K562 (cell line): ENCODE measurements around the gene PARD3. TPM values are rescaled to one million over a fixed set of nuclear protein-coding genes. Genes with fewer than 3 reads are reported as not detected.
A peak's percentile ranks its signal among the peaks of the same experiment; 100 is the strongest.

Experiments used
- ATAC-seq: fragments of 200-7000 bp; cut with Tn5 transposase; 3 replicates; pipeline ENCODE4 v1.9.1; 2020; ENCODE audit warnings: moderate library complexity
- BruUV-seq: library from RNA; stranded (reverse); fragments of 400-500 nt; replicated peaks from 2 replicates; lab custom pipeline; 2021; lab: Mats Ljungman, UMichigan
- CTCF ChIA-PET: fragments of 300-600 bp; formaldehyde crosslinking; extraction: SDS; loops from one replicate; lab custom pipeline; 2021; ENCODE audit warnings: low intra/inter-chr PET ratio; lab: Yijun Ruan, JAX
- POLR2A ChIA-PET: fragments of 300-600, 350-650 bp; sonication (Branson Sonifier 250); formaldehyde crosslinking; extraction: SDS; loops from one replicate; lab custom pipeline; 2021; ENCODE audit warnings: antibody characterized with exemption, inconsistent platforms; lab: Yijun Ruan, JAX
- DNase-seq, 4 experiments: peaks; one replicate each; pipeline versions ENCODE4 v3.0.0 to v3.0.0-alpha.2; 2011 to 2018; ENCODE audit warnings: low spot score in 3 of 4, mixed read lengths in 3 of 4; ENCODE audit errors: extremely low read depth in 1 of 4
- FAIRE-seq: peaks from 2 replicates; lab custom pipeline; 2011; peaks lifted over from hg19 to GRCh38; lab: Jason Lieb, UNC
- H2AFZ ChIP-seq: 2 replicates; pipeline ENCODE4 v1.6.0; 2011; ENCODE audit warnings: low read depth, low read length, control low read depth, inconsistent platforms
- H3K27ac ChIP-seq: fragments of 200-600 bp; 3 replicates; pipeline ENCODE4 v1.8.0; 2011; ENCODE audit warnings: low read depth, mild to moderate bottlenecking, control low read depth, inconsistent platforms, low read length, moderate library complexity, mixed read lengths; ENCODE audit errors: extremely low read depth
- H3K27me3 ChIP-seq, 2 experiments: fragments of 300-600 bp in 1 of 2; 2 replicates in 1 of 2; 3 replicates in 1 of 2; pipeline versions ENCODE4 v1.6.0 to v1.8.0; 2011; ENCODE audit warnings: inconsistent platforms in 2 of 2, low read length in 2 of 2, mild to moderate bottlenecking in 1 of 2, mixed read lengths in 1 of 2, moderate library complexity in 1 of 2; ENCODE audit not compliant: control insufficient read depth in 2 of 2, insufficient read depth in 2 of 2
- H3K36me3 ChIP-seq: fragments of 300-600 bp; 3 replicates; pipeline ENCODE4 v1.8.0; 2011; ENCODE audit warnings: mild to moderate bottlenecking, low read length, inconsistent platforms; ENCODE audit not compliant: control insufficient read depth, insufficient read depth
- H3K4me1 ChIP-seq, 2 experiments: fragments of 200-600 bp in 1 of 2; replicated peaks in 1 of 2; 2 replicates in 1 of 2; 3 replicates in 1 of 2; pipeline versions ENCODE4 v1.5.1 to v1.8.0; 2011; ENCODE audit warnings: inconsistent platforms in 2 of 2, low read length in 2 of 2, mild to moderate bottlenecking in 1 of 2, mixed read lengths in 1 of 2, moderate library complexity in 1 of 2; ENCODE audit not compliant: control insufficient read depth in 2 of 2, insufficient read depth in 2 of 2
- H3K4me2 ChIP-seq: 2 replicates; pipeline ENCODE4 v1.6.1; 2011; ENCODE audit warnings: low read length, control low read depth, inconsistent platforms, mixed read lengths; ENCODE audit not compliant: insufficient read depth
- H3K4me3 ChIP-seq: fragments of 200-600 bp; sonication (generic), shearing (Covaris generic); 2 replicates; pipeline ENCODE4 v1.5.1; 2016; ENCODE audit warnings: control low read depth, inconsistent platforms
- H3K79me2 ChIP-seq: fragments of 200-600 bp; 3 replicates; pipeline ENCODE4 v1.8.0; 2011; ENCODE audit warnings: low read length, inconsistent platforms; ENCODE audit not compliant: control insufficient read depth, insufficient read depth
- H3K9ac ChIP-seq, 2 experiments: 2 replicates each; pipeline versions ENCODE4 v1.6.0 to v1.6.1; 2011; ENCODE audit warnings: low read depth in 2 of 2, low read length in 2 of 2, control low read depth in 1 of 2, inconsistent platforms in 1 of 2, mild to moderate bottlenecking in 1 of 2, mixed read lengths in 1 of 2; ENCODE audit not compliant: insufficient read depth in 1 of 2
- H3K9me1 ChIP-seq: one replicate; pipeline ENCODE4 v1.6.0; 2011; ENCODE audit warnings: inconsistent platforms, mild to moderate bottlenecking, low read length, moderate library complexity; ENCODE audit not compliant: control insufficient read depth, insufficient read depth
- H3K9me3 ChIP-seq: replicated peaks from 2 replicates; pipeline ENCODE4 v1.5.1; 2011; ENCODE audit warnings: low read depth, low read length, inconsistent platforms; ENCODE audit not compliant: control insufficient read depth, insufficient read depth
- H4K20me1 ChIP-seq: replicated peaks from 2 replicates; pipeline ENCODE4 v1.6.1; 2011; ENCODE audit warnings: low read length, inconsistent platforms, mixed read lengths; ENCODE audit not compliant: control insufficient read depth, insufficient read depth
- CXXC5 ChIP-seq: fragments of 250-450 bp; sonication (Bioruptor Pico); IDR thresholded peaks from 2 replicates; pipeline ENCODE4 v1.8.0; 2022; ENCODE audit warnings: inconsistent platforms, mild to moderate bottlenecking, moderate library complexity
- GTF2E2 ChIP-seq: fragments of 200-800 bp; sonication (Bioruptor generic); IDR thresholded peaks from 2 replicates; pipeline ENCODE4 v1.6.1; 2016; ENCODE audit warnings: missing genetic modification characterization, missing compliant biosample characterization
- MCM3 ChIP-seq: fragments of 450-650 bp; IDR thresholded peaks from 2 replicates; pipeline ENCODE4 v1.6.1; 2016
- NFYB ChIP-seq: IDR thresholded peaks from 2 replicates; pipeline ENCODE4 v1.6.1; 2011; ENCODE audit warnings: mild to moderate bottlenecking, moderate library complexity; ENCODE audit not compliant: insufficient read length; ENCODE audit errors: extremely low read depth
- NONO ChIP-seq, 2 experiments: fragments of 200-400 bp in 1 of 2; fragments of 450-650 bp in 1 of 2; formaldehyde crosslinking in 1 of 2; IDR thresholded peaks; 2 replicates each; pipeline ENCODE4 v1.6.1; 2017; ENCODE audit warnings: low read depth in 2 of 2, mild to moderate bottlenecking in 2 of 2, moderate library complexity in 2 of 2, low read length in 1 of 2
- PHTF2 ChIP-seq: fragments of 250-450 bp; sonication (Bioruptor Pico); IDR thresholded peaks from 2 replicates; pipeline ENCODE4 v1.5.0; 2021; ENCODE audit warnings: mild to moderate bottlenecking
- POLR2G ChIP-seq: fragments of 200-400 bp; formaldehyde crosslinking; IDR thresholded peaks from 2 replicates; pipeline ENCODE4 v1.6.1; 2017; ENCODE audit warnings: low read depth, mild to moderate bottlenecking, antibody characterized with exemption, low read length, moderate library complexity
- SMAD4 ChIP-seq: fragments of 250-450 bp; sonication (Bioruptor Pico); conservative IDR thresholded peaks from 2 replicates; pipeline ENCODE4 v1.8.0; 2021; ENCODE audit warnings: inconsistent platforms, mild to moderate bottlenecking, moderate library complexity
- SP1 ChIP-seq: sonication (generic); formaldehyde crosslinking; IDR thresholded peaks from 2 replicates; pipeline ENCODE4 v1.8.1; 2022; ENCODE audit warnings: mild to moderate bottlenecking, missing genetic modification reagents
- SRSF7 ChIP-seq: fragments of 200-400 bp; formaldehyde crosslinking; optimal IDR thresholded peaks from 2 replicates; pipeline ENCODE3; 2017; ENCODE audit warnings: mild to moderate bottlenecking, low read depth, low read length
- ZNF696 ChIP-seq: fragments of 250-450 bp; sonication (Bioruptor Pico); conservative IDR thresholded peaks from 2 replicates; pipeline ENCODE4 v1.4.0; 2020; ENCODE audit warnings: mild to moderate bottlenecking, moderate library complexity
- WGBS: fragments of 100-300 bp; shearing (Covaris generic); methylation state at CpG from one replicate; pipeline ENCODE4 v1.1.6; 2016; ENCODE audit warnings: low coverage, mixed read lengths; ENCODE audit not compliant: insufficient coverage; ENCODE audit errors: missing lambda C conversion rate; 5-methylcytosine and 5-hydroxymethylcytosine counted together
- in situ Hi-C: fragments of 300-500 bp; cut with MboI; formaldehyde crosslinking; loops from 4 replicates; pipeline ENCODE4 v1.15.0; 2018; ENCODE audit warnings: inconsistent platforms, mixed read lengths
- intact Hi-C: fragments of 100-400 bp; cut with micrococcal nuclease; formaldehyde crosslinking; loops from 2 replicates; pipeline ENCODE4 v1.14.2; 2022
- polyA plus RNA-seq, 8 experiments: library from polyadenylated mRNA; depleted of rRNA in 4 of 8; stranded (reverse) in 5 of 8; unstranded in 3 of 8; fragments of >200 nt; fragmentation: Nextera tagmentation in 2 of 8; fragmentation: Illumina TruSeq in 1 of 8; extraction: Ambion mirVana in 2 of 8; extraction: Trizol in 1 of 8; gene quantifications; 2 replicates each; pipeline versions ENCODE4 v1.2.1 to v1.2.3, GENCODE V29; 2011 to 2014; ENCODE audit warnings: inconsistent platforms in 1 of 8, missing spikeins in 1 of 8
- total RNA-seq, 7 experiments: library from RNA; depleted of rRNA in 6 of 7; stranded (reverse); fragments of >200 nt in 6 of 7; fragmentation: Illumina TruSeq in 2 of 7; extraction: Trizol in 2 of 7; gene quantifications; 2 replicates each; pipeline versions ENCODE4 v1.2.1 to v1.2.3, GENCODE V29; 2011 to 2021; ENCODE audit warnings: low replicate concordance in 1 of 7

Gene PARD3
- total and polyA plus RNA-seq, 9 of the 15 experiments (the other 6 are each of a cell fraction or from before 2014, with no cell fraction given): 2.7 to 11.7 (median 7.7) TPM

GRCh38 chr10:34753014-34753757 is 61.9 kb downstream of the PARD3 start:
- Histone ChIP-seq H3K9ac (no peak overlapping the region), H3K27ac (no peak overlapping the region), H4K20me1 (no peaks in the 10 kb centered on the region), H3K36me3 (no peaks in the 10 kb centered on the region), H3K9me3 (no peaks in the 10 kb centered on the region), H3K79me2 (no peaks in the 10 kb centered on the region), H3K27me3 (no peaks in the 10 kb centered on the region), H2AFZ (no peak overlapping the region), H3K4me1 (peaks cover 0 to 6% of the 10 kb centered on the region in 2 experiments; a peak in 2 of 5 replicates), H3K4me2 (no peak overlapping the region), H3K9me1 (no peaks in the 10 kb centered on the region), H3K4me3 (no peak overlapping the region)
- ChIA-PET POLR2A (interaction anchor here (0.7 to 0.8 kb wide), 2 partner anchors 13 to 156 kb away, joined by 3 to 4 read pairs; no protein-coding TSS in a partner anchor), CTCF (no interaction called here)
- DNase-seq (no peak), ATAC-seq (peak; percentile 47; the same call in 2 of the 3 replicates), FAIRE-seq (no peak)
- in situ Hi-C loops: no loop called here
- intact Hi-C loops: no loop called here
- WGBS: 18% methylated on average over 5 of the region's 5 CpGs
- no peak for TF ChIP-seq NONO (IDR thresholded peaks at IDR 0.05; ENCODE audit: low read depth in 2 of 2, low read length in 1 of 2)
- no TSS peak for BruUV-seq

GRCh38 chr10:34751272-34751671 is 63.8 kb downstream of the PARD3 start:
- no peaks in the 10 kb centered on the region for H3K9me3 ChIP-seq
- no peak overlapping the region for H3K4me3 ChIP-seq
- H4K20me1 ChIP-seq: no peaks in the 10 kb centered on the region
- FAIRE-seq (no peak), ATAC-seq (no peak), DNase-seq (no peak)
- ChIA-PET CTCF (interaction anchor here (0.6 kb wide), 1 partner anchor 14 kb away, joined by 4 read pairs; no protein-coding TSS in a partner anchor), POLR2A (no interaction called here)
- H3K4me2 ChIP-seq: no peak overlapping the region
- no peak for TF ChIP-seq MCM3
- TF ChIP-seq SP1 (CRISPR knock-in tag): no peak
- TF ChIP-seq NFYB: no peak
- no peak for TF ChIP-seq SMAD4 (CRISPR knock-in tag)
- no peak for TF ChIP-seq POLR2G
- TF ChIP-seq CXXC5 (CRISPR knock-in tag): no peak
- TF ChIP-seq PHTF2 (CRISPR knock-in tag): no peak
- no peak for TF ChIP-seq GTF2E2 (tag)
- TF ChIP-seq SRSF7: no peak
- no peak for TF ChIP-seq ZNF696 (CRISPR knock-in tag)
- H3K27me3 ChIP-seq: no peaks in the 10 kb centered on the region
- no peaks in the 10 kb centered on the region for H3K36me3 ChIP-seq
- no peaks in the 10 kb centered on the region for H3K9me1 ChIP-seq
- in situ Hi-C loops: no loop called here
- 25% methylated on average over 2 of the region's 2 CpGs for WGBS
- no peak overlapping the region for H3K9ac ChIP-seq
- H3K27ac ChIP-seq: no peak overlapping the region
- intact Hi-C loops: no loop called here
- no peak overlapping the region for H2AFZ ChIP-seq
- peaks cover 0 to 5% of the 10 kb centered on the region in 2 experiments; a peak in 2 of 5 replicates for H3K4me1 ChIP-seq
- BruUV-seq: no TSS peak
- H3K79me2 ChIP-seq: no peaks in the 10 kb centered on the region
